AG04450 (cell line): ENCODE results near the gene TEKTIP1. TPM values are rescaled to one million over a fixed set of nuclear protein-coding genes. Genes with fewer than 3 reads are reported as not detected.

Experiments
- CTCF ChIA-PET: fragments of 300-600, 350-600 bp; formaldehyde crosslinking; extraction: SDS; loops from one replicate; lab custom pipeline; 2022; ENCODE audit warnings: antibody characterized with exemption, inconsistent platforms; lab: Charles Lee
- POLR2A ChIA-PET: fragments of 350-600 bp; formaldehyde crosslinking; extraction: SDS; loops from one replicate; lab custom pipeline; 2021; ENCODE audit warnings: antibody characterized with exemption, inconsistent platforms; lab: Yijun Ruan, JAX
- DNase-seq: peaks from one replicate; pipeline ENCODE4 v3.0.0-alpha.2; 2011; ENCODE audit warnings: low read depth, low spot score
- H3K27ac ChIP-seq: one replicate; pipeline ENCODE4 v1.5.1; 2012; ENCODE audit warnings: low read depth, low read length, control low read depth
- H3K27me3 ChIP-seq: one replicate; pipeline ENCODE4 v1.6.0; 2012; ENCODE audit warnings: low read length; ENCODE audit not compliant: control insufficient read depth, insufficient read depth
- H3K4me3 ChIP-seq: 2 replicates; pipeline ENCODE4 v1.5.1; 2011; ENCODE audit warnings: mild to moderate bottlenecking, low read depth, low read length, control low read depth
- H3K9me3 ChIP-seq: 2 replicates; pipeline ENCODE4 v1.5.1; 2012; ENCODE audit warnings: low read length; ENCODE audit not compliant: control insufficient read depth, insufficient read depth
- CTCF ChIP-seq: IDR thresholded peaks from 2 replicates; pipeline ENCODE4 v1.5.1; 2011; ENCODE audit warnings: low read depth, low read length, control low read depth, inconsistent platforms
- polyA plus RNA-seq: library from polyadenylated mRNA; depleted of rRNA; stranded (reverse); fragments of >200 nt; gene quantifications from 2 replicates; pipeline ENCODE4 v1.2.3, GENCODE V29; 2011

Gene TEKTIP1
- polyA plus RNA-seq, 1 experiment, result not detected

DNA sequence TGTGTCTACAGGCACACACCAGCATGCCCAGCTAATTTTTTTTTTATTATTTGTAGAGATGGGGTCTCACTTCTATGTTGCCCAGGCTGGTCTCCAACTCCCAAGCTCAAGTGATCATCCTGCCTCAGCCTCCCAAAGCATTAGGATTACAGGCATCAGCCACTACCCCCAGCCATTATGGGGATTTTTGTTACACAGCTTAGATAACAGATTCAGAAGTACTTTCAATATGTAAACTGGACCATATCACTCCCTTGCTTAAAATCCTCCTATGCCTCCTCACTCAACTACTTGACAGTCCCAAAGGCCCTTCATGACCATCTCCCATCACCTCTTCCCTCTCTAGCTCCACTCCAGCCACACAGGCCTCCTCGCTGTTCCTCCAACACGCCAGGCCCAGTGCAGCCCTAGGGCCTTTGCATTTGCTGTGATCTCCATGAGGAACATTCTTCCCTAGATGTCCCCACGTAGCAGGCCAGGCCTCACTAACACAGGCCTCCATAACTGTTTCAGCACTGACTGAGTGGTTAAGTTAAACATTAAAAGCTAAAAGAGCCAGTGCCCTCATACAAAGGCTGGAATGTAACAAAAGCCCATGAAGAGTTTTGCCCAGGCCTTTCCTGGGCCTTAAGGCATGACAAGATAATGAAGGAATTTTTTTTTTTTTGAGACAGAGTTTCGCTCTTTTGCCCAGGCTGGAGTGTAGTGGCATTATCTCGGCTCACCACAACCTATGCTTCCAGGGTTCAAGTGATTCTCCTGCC is 41.0 kb upstream of the TEKTIP1 start:
- DNase-seq, result no peak
- no peaks in the 10 kb centered on the region for H3K27me3 ChIP-seq
- no peak overlapping the region for H3K4me3 ChIP-seq
- no peak overlapping the region for H3K27ac ChIP-seq
- TF ChIP-seq CTCF, result no peak
- ChIA-PET POLR2A (no interaction called here), CTCF (interaction anchor here (0.5 to 1.8 kb wide), 2 partner anchors 56 to 193 kb away, joined by 3 to 6 read pairs; no protein-coding TSS in a partner anchor)
- H3K9me3 ChIP-seq, result no peaks in the 10 kb centered on the region; the same call in 1 of the 2 replicates

- no peak for DNase-seq
- H3K27me3 ChIP-seq, result no peaks in the 10 kb centered on the region
- TF ChIP-seq CTCF, result no peak
- ChIA-PET POLR2A (no interaction called here), CTCF (interaction anchor here (0.6 to 1.8 kb wide), 5 partner anchors 15 to 372 kb away, joined by 3 to 6 read pairs (median 5); no protein-coding TSS in a partner anchor)
- peak overlapping the region; percentile 97 for H3K27ac ChIP-seq
- no peaks in the 10 kb centered on the region; the same call in 1 of the 2 replicates for H3K9me3 ChIP-seq
- H3K4me3 ChIP-seq, result peak overlapping the region; percentile 95
These were observed 39.1 kb upstream of the TEKTIP1 start for GRCh38 chr19:3499738-3500428.

- peak within 1 kb of the TSS; percentile 95 for H3K4me3 ChIP-seq
- no peaks in the 10 kb centered on the region for H3K27me3 ChIP-seq
- H3K27ac ChIP-seq, result peak within 1 kb of the TSS; percentile 97
- ChIA-PET CTCF (interaction anchor here (0.6 to 1.2 kb wide), 5 partner anchors 15 to 373 kb away, joined by 3 to 6 read pairs (median 4); no protein-coding TSS in a partner anchor), POLR2A (interaction anchor here (0.6 to 1.3 kb wide), 4 partner anchors 13 to 205 kb away, joined by 3 to 11 read pairs (median 4); no protein-coding TSS in a partner anchor)
- H3K9me3 ChIP-seq, result no peaks in the 10 kb centered on the region; the same call in 1 of the 2 replicates
- no peak for TF ChIP-seq CTCF
- peak; percentile 95 for DNase-seq
These were observed 38.4 kb upstream of the TEKTIP1 start, which contains the start of gene DOHH for GRCh38 chr19:3500429-3501101. Gene DOHH, minus strand, starts transcription at chr19:3500674. Its CDS starts 3,860 bp downstream, at chr19:3496814.

DNA sequence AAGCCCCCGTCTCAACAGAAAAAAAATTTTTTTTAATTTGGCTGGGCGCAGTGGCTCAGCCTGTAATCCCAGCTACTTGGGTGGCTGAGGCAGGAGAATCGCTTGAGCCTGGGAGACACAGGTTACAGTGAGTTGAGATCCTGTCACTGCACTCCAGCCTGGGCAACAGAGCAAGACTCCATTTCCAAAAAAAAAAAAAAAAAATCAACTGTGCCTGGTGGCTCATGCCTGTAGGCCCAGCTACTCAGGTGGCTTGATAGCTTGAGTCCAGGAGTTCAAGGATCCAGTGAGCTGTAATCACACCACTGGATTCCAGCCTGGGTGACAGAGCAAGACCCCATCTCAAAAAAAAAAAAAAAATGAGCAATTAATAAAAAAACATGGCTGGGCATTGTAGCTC is 37.2 kb upstream of the TEKTIP1 start:
- Histone ChIP-seq H3K4me3 (no peak overlapping the region), H3K27ac (no peak overlapping the region), H3K9me3 (no peaks in the 10 kb centered on the region; the same call in 1 of the 2 replicates), H3K27me3 (no peaks in the 10 kb centered on the region)
- CTCF ChIA-PET, result interaction anchor here (0.7 to 1.0 kb wide), 2 partner anchors 17 to 56 kb away, joined by 3 to 5 read pairs; partner anchors contain the start of gene MFSD12
- POLR2A ChIA-PET, result no interaction called here
- DNase-seq, result no peak
- TF ChIP-seq CTCF, result no peak
